HG03139 (cell line): Measurements from ENCODE around the gene RAD9A.
"Not testable (repeated sequence)": the region's sequence is repeated elsewhere in the genome, so short reads cannot be mapped to it uniquely, and the experiment has no call there.

Source experiments
- ATAC-seq: cut with Tn5 transposase; IDR thresholded peaks from one replicate; pipeline ENCODE4 v1.9.1; 2021; ENCODE audit not compliant: unreplicated experiment

The RAD9A gene

DNA sequence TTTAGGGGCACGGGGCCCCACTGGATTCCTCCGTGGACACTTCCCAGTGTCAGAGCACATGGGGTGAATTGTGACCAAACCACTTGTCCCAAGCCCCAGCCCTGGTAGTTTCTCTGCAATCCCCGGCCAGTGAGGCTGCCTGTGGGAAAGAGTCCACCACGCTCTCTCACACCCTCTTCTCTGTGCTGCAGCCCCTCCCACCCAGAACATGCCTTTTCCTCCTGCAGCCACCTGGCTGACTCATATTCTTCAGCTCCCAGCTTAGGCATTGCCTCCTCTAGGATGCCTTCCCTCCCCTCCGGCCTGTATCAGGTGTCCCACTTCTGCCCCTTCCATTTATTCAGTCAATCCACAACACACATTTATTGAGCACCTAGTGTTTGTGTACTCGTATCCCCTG lies 31.1 kb downstream of the RAD9A start:
- no peak for ATAC-seq

DNA sequence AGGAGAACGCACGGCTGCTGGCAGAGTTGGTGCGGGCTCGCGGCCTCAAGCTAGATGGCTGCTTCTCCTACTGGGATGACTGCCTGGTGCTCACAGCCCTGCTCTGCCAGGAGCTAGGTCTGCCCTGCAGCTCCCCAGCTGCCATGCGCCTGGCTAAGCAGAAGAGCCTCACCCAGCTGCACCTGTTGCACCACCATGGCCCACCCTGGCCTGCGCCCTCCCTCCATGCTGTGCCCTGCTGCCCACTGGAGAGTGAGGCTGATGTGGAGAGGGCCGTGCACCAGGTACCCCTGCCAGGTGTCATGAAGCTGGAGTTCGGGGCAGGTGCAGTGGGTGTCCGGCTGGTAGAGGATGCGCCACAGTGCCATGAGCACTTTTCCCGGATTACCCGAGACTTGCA lies 31.7 kb downstream of the RAD9A start:
- ATAC-seq, result no peak

DNA sequence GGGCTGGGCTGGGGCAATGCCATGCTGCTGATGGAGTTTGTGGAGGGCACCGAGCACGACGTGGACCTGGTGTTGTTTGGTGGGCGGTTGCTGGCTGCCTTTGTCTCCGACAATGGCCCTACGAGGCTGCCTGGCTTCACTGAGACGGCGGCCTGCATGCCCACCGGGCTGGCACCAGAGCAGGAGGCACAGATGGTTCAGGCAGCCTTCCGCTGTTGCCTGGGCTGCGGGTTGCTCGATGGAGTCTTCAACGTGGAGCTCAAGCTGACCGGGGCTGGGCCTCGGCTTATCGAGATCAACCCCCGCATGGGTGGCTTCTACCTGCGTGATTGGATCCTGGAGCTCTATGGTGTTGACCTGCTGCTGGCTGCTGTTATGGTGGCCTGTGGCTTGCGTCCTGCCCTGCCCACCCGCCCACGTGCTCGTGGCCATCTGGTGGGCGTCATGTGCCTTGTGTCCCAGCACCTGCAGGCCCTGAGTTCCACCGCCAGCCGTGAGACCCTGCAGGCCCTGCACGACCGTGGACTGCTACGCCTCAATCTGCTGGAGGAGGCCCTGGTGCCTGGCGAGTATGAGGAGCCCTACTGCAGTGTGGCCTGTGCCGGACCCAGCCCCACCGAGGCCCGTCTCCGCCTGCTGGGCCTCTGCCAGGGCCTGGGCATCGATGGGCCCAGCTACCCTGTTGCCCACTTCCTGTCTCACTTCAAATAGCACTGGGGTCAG lies 32.3 kb downstream of the RAD9A start:
- ATAC-seq, result no peak

DNA sequence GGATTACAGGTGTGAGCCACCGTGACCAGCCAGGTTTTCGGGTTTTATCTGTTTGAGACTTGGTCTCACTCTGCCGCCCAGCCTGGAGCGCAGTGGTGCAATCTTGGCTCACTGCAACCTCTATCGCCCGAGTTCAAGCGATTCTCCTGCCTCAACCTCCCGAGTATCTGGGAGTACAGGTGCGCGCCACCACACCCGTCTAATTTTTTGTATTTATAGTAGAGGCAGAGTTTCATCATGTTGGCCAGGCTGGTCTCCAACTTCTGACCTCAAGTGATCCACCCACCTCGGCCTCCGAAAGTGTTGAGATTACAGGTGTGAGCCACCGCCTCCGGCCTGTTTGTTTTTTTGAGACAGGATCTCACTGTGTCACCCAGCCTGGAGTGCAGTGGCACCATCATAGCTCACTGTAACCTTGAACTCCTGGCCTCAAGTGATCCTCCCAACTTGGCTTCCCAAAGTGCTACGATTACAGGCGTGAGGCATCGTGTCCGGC lies 35.6 kb downstream of the RAD9A start:
- not testable (repeated sequence) for ATAC-seq

DNA sequence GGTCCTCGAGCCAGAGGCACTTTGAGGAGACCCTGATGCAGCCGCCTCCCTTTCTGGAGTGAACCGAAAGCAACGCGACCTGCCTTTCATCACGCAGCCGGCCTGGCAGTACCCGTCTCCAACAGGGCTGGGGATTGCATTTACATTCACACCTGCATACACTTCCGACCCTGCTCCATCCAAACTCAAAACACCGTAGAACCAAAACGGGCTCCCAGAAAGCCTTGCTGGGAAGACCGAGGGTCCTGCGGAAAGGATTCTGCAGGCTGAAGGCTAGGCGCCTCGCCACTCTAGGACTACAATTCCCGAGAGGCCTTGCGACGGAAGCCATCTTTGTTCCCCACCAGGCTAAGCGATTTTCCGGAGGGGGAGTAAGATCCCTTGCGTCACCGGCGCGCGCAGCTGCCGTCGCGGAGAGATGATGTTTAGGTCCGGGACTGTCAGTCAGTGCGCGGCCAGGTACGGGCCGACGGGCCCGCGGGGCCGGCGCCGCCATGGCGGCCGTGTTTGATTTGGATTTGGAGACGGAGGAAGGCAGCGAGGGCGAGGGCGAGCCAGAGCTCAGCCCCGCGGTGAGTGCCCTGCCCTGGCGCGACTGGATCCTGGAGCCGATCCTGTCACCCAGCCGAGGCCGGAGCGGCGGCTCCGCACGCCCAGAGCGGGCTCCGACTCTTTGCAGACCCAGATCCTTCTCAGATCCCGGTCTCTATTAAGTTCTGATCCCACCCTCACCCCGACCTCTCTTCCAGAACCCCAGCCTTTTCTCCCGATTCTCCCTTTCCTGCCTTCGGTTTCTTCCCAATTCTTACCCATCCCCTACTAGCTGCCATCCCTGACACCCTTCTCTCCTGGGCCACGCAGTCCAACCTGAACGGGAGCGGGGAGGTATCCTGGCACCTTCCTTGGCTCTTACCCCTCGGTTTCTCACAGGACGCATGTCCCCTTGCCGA lies 36.5 kb downstream of the RAD9A start, which contains the start of gene RPS6KB2:
Gene RPS6KB2 (plus strand): TSS at position 443 of the 950 bp plus-strand sequence. CDS start 52 bp downstream, at position 495.
- peak; percentile 76 for ATAC-seq

DNA sequence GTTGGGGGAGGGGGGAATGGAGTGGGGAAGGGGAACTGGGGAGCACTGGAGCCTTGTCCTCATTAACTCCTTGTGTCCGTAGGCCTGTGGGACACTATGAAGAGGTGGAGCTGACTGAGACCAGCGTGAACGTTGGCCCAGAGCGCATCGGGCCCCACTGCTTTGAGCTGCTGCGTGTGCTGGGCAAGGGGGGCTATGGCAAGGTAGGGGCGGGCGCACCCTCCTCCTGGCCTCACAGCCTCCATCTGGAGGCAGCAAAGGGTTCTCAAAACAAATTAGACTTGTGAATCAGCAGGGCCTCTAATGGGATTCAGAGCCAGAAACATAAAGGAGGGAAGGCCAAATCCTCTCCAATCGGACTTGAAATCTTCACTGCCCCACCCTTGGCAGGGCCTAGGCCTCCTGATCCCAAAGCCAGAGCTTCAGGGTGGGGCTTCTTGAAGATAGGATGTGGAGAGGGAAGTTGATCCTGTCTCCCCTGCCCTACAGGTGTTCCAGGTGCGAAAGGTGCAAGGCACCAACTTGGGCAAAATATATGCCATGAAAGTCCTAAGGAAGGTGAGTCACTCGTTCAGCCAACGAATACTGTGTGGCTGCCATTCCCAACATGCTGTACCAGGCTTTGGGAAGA lies 37.4 kb downstream of the RAD9A start:
- ATAC-seq, result no peak

DNA sequence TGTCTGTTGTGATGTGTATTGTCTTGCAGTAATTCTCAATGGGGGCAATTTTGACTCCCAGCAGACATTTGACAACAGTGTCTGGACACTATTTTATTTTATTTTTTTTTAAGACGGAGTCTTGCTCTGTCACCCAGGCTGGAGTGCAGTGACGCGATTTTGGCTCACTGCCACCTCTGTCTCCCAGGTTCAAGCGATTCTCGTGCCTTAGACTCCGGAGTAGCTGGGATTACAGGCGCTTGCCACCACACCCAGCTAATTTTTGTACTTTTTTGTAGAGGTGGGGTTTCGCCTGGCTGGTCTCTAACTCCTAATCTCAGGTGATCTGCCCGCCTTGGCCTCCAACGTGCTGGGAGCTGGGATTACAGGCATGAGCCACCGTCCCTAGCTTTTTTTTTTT lies 37.9 kb downstream of the RAD9A start:
- no peak for ATAC-seq

DNA sequence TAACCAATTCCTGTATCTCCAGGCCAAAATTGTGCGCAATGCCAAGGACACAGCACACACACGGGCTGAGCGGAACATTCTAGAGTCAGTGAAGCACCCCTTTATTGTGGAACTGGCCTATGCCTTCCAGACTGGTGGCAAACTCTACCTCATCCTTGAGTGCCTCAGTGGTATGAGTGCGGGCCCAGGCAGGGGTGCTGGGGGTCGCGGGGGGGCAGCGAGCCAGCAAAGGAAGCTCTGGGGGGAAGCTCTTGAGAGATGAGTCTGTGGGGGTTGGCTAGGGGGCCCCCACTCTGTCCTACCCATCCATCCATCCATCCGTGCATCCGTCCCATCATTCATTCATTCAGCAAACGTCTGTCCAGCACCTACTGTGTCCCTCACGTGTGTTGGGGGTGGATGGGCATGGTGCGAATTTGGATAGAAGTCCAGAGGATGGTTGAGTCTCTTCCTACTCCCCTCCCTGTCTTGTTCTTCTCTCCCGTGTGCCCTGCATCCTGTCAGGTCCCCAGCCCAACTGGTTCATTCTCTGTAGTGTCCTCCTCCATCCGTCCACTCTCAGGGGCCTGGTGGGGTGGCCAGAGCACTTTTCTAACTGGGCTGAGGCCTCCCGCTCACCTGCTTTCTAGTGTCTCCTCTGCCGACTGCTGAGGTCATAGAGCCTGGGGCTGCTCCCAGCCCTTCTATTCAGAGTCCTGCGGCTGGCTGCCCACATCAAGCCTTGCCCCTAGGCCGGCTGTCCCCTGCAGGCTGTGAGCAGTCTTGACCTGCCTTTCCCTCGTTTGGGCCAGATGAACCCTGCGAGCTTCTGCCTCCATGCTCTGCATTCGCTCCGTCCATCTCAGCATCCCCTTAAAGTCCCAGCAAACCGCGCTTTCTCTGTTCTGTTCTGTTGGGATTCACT lies 39.8 kb downstream of the RAD9A start:
- no peak for ATAC-seq

DNA sequence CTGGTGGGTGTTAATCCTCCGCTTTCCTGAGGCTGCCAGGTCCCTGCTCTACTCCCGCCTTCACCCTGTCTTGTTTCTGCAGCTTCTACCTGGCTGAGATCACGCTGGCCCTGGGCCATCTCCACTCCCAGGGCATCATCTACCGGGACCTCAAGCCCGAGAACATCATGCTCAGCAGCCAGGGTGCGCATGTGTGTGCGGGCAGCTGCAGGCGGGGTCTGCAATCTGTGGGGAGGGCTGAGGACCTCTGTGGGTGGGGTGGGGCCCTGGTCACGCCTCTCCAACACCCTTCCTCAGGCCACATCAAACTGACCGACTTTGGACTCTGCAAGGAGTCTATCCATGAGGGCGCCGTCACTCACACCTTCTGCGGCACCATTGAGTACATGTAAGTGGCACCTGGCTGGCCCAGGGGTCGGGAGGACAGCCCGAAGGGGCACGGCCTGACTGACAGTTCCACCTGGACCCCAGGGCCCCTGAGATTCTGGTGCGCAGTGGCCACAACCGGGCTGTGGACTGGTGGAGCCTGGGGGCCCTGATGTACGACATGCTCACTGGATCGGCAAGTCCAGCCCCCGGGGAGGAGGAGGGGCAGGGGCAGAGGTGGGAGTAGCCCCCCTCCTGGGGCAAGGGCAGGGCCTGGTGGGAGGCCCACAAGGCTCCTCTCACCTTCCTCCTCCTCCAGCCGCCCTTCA lies 41.0 kb downstream of the RAD9A start:
- no peak for ATAC-seq

DNA sequence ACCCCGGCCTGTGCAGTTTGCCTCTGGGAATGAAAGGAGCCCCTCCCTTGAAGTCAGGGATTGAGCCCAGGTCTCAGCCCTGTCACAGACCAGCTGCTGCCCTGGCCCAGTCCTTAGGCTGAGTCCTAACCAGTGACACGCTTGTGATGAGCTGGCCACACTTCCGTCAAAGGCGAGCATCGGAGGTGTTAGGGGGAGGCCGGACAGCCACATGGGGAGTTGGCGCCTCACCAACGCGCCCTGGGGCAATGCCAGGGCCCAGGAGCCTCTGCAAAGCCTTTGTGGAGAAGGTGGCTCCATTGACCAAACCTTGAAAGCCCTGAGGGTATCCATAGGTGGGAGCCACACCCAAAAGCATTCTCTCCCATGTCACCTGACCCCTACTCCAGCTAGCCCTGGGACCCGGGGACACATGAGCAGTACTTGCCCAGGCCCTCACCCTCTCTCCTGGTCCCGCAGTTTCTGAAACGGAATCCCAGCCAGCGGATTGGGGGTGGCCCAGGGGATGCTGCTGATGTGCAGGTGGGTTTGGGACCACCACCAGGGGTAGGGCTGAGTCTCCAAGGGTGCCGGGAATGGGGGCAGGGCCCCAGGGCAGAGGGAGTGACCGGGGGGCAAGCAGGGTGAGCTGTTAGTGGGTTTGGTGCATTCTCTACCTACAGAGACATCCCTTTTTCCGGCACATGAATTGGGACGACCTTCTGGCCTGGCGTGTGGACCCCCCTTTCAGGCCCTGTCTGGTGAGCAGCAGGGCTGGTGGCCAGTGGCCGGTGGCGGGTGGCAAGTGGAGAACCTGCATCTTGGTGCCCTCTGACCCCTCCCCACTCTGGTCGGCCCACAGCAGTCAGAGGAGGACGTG lies 42.0 kb downstream of the RAD9A start:
- ATAC-seq, result no peak

DNA sequence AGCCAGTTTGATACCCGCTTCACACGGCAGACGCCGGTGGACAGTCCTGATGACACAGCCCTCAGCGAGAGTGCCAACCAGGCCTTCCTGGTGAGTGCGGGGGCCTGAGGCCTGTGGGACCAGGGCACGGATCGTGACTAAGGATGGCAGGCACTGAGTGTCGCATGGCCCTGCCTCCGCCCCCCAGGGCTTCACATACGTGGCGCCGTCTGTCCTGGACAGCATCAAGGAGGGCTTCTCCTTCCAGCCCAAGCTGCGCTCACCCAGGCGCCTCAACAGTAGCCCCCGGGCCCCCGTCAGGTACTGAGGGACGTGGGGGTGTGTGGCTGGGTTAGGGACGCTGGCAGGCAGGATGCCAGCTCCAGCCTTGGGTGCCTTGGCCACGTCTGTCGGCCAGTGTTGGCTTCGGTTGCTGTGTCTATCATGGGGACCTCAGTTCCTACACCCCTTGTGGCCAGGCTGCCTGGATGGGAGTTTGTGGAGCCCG lies 42.7 kb downstream of the RAD9A start:
- no peak for ATAC-seq

DNA sequence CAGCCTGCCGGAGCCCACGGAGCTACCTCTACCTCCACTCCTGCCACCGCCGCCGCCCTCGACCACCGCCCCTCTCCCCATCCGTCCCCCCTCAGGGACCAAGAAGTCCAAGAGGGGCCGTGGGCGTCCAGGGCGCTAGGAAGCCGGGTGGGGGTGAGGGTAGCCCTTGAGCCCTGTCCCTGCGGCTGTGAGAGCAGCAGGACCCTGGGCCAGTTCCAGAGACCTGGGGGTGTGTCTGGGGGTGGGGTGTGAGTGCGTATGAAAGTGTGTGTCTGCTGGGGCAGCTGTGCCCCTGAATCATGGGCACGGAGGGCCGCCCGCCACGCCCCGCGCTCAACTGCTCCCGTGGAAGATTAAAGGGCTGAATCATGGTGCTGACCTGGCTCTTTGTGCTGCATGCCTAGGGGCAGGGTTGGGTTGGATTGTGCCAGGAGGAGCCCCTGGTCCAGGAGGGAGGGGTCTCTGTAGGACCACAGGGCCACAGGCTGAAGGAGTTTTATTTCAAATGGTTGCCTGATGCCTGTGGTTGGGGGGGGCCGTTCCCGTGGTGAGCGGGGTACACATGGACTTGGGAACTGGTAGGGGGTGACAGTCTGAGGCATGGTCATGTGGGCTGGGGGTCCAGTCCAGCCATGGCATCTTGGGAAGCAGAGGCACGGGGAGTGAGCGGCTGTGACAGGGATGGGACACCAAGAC lies 43.4 kb downstream of the RAD9A start:
- no peak for ATAC-seq

DNA sequence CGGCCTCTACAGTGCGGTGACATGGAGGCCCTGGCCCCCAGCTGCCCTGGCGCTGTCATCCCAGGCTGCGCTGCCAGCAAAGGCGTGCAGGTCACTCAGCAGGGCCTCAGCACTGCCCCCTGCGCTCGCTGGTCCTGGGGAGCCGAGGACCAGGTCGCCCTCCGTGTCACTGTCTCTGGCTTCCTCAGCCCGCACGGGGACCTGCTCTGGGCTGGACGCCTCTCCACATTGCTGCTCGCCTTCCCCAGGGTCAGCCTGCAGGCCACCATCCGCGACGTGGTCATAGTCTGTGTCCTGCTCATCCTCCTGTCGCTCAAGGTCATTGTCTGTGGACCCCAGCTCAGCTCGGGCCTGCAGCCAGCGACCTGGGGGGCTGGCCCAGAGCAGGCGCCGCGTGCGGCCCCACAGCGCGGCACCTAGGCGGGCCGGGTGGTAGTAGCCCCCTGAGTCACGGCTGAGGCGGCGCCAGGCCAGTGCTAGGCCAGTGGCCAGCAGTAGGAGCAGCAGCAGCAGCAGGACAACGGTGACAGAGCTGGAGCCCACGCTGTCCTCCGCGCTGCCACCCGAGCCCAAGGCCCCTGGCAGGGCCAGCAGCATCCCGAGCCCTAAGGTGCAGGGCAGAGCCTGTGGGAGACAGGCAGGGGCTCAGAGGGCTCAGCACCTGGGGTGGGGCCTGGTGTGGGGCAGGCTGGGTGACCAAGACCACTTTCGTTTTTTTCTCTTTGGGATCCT lies 44.1 kb downstream of the RAD9A start:
- ATAC-seq, result no peak

DNA sequence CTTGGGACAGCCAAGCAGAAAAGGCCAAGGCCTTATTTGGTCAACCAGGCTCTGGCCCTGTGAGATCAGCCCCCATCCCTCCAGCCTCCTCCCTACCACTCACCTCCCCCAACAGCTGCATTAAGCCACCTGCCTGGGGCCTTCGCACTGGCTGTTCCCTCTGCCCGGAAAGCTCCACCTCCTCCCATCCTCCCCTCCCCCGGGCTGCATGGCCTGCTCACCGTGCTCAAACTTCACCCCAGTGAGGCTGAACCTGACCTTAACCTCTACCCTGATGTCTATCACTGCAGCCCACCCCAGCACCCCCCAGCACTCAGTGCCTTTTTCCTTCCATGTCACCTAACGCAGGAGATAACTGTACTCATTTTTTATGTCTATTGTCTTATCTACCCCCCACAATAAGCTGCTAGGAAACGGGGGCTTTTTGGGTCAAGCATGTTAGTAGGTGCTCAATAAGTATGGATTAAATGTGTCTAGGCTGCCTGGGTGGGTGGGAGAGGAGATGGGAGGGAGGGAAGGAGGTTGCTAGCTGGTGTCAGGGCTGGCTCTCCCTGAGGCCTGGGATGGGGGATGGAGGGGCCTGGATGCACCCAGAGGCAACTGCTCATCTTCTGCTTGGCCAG lies 44.8 kb downstream of the RAD9A start:
- no peak for ATAC-seq

DNA sequence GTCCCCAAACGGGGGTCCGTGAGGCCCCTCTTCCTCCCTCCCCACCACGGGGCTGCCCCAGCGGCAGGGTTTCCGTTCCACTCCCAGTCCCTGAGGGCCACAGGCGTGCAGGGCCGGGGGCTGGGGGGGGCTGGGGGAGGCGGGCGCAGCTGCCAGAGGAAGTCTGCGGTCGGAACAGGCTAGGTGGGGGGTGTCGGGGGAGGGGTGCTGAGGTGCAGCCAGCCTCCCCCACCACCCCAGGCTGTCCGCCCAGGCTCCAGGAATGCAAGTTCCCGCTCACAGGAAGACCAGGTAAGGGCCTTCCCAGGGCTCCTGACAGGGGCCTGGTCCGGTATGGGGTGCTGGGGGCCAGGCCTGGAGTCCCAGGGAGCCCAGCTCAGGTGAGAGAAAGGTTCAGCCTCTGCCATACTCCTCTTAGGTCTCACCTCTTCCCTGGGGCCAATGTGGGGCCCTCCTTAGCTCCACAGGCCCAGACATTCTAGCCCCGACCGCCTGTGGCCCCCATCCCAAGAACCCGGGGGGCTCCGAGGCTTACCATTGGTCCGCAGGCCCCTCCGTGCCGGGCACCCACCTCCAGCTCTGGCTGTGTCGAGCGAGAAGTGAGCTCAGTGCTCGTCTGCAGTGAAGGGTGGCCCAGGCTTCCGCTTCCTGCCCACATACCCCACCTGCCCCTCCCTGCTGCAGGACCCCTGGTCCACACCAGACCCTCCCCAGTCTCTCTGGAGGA lies 45.5 kb downstream of the RAD9A start, which contains the start of gene PTPRCAP:
Gene PTPRCAP (minus strand): TSS at position 601 of the 727 bp plus-strand sequence. CDS start 63 bp downstream, at position 538.
- ATAC-seq, result no peak

DNA sequence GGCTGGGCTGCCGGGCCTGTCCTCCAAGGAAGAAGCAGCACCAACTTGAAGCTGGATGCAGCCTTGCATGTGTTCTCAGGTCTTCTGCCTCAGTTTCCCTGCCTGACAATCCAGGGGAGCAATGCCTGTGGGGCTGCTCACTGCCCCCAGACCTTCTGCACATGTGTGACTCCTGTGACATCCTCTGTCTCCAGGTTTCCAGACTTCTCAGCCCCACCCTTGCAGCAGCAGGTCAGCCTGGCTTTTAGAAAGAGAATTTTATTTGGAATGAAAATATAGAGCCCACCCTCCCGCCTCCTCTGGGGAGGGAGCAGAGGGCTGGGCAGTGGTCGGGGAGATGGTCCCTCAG lies 46.0 kb downstream of the RAD9A start:
- ATAC-seq, result no peak
